HCT116 (cell line): ENCODE results near the gene RPS25. TPM values are rescaled to one million over a fixed set of nuclear protein-coding genes. Genes with fewer than 3 reads are reported as not detected.

Experiments
- ATAC-seq: fragments of 200-7000 bp; cut with Tn5 transposase; 2 replicates; pipeline ENCODE4 v1.9.1; 2020; ENCODE audit warnings: mild to moderate bottlenecking, moderate library complexity
- BruUV-seq: library from RNA; stranded (reverse); fragments of 400-500 nt; replicated peaks from 2 replicates; lab custom pipeline; 2021; lab: Mats Ljungman, UMichigan
- CTCF ChIA-PET: fragments of 300-600 bp; sonication (Branson Sonifier 250); formaldehyde crosslinking; loops from one replicate; lab custom pipeline; 2021; ENCODE audit warnings: antibody characterized with exemption; lab: Charles Lee
- POLR2A ChIA-PET: fragments of 300-600, 350-600 bp; sonication (Branson Sonifier 250); formaldehyde crosslinking; loops from one replicate; lab custom pipeline; 2021; ENCODE audit warnings: antibody characterized with exemption; lab: Charles Lee
- RAD21 ChIA-PET, 2 experiments: fragments of 300-600 bp; sonication (Branson Sonifier 250); formaldehyde crosslinking; loops; one replicate each; lab custom pipeline; 2023; ENCODE audit warnings: low total read pairs in 2 of 2; ENCODE audit not compliant: uncharacterized antibody in 2 of 2, unreplicated experiment in 2 of 2, low non-redundant PET in 1 of 2; lab: Charles Lee
- DNase-seq: peaks from one replicate; pipeline ENCODE4 v3.0.0-alpha.2; 2010; ENCODE audit warnings: low read depth, low spot score
- H2AFZ ChIP-seq: fragments of 200-600 bp; shearing (Covaris generic), sonication (generic); 2 replicates; pipeline ENCODE4 v1.6.1; 2017; ENCODE audit warnings: low read depth, mixed run types, mixed read lengths, antibody characterized with exemption, low read length; ENCODE audit not compliant: poor library complexity, severe bottlenecking
- H3K27ac ChIP-seq: 2 replicates; pipeline ENCODE4 v1.5.1; 2012; ENCODE audit warnings: low read depth, low read length
- H3K27me3 ChIP-seq: fragments of 200-600 bp; sonication (generic); 2 replicates; pipeline ENCODE4 v1.6.1; 2016; ENCODE audit warnings: mixed run types, low read length, mixed read lengths; ENCODE audit not compliant: insufficient read depth
- H3K36me3 ChIP-seq, 2 experiments: fragments of 200-500 bp in 1 of 2; fragments of 200-600 bp in 1 of 2; sonication (Bioruptor generic) in 1 of 2; sonication (generic) in 1 of 2; 2 replicates each; pipeline versions ENCODE4 v1.5.1 to v1.6.1; 2014 to 2016; ENCODE audit warnings: low read length in 2 of 2, inconsistent platforms in 1 of 2, mixed read lengths in 1 of 2, mixed run types in 1 of 2; ENCODE audit not compliant: insufficient read depth in 2 of 2, control insufficient read depth in 1 of 2
- H3K4me1 ChIP-seq, 2 experiments: fragments of 200-600 bp in 1 of 2; sonication (generic) in 1 of 2; 2 replicates each; pipeline versions ENCODE4 v1.5.1 to v1.6.1; 2012 to 2017; ENCODE audit warnings: low read length in 2 of 2, inconsistent platforms in 1 of 2, mild to moderate bottlenecking in 1 of 2, mixed read lengths in 1 of 2, mixed run types in 1 of 2, moderate library complexity in 1 of 2; ENCODE audit not compliant: insufficient read depth in 2 of 2, control insufficient read depth in 1 of 2
- H3K4me2 ChIP-seq: fragments of 200-600 bp; sonication (generic); 2 replicates; pipeline ENCODE4 v1.6.1; 2017; ENCODE audit warnings: mixed run types, low read length, mixed read lengths
- H3K4me3 ChIP-seq, 2 experiments: fragments of 200-600 bp in 1 of 2; sonication (generic) in 1 of 2; replicated peaks in 1 of 2; 2 replicates each; pipeline ENCODE4 v1.5.1; 2011 to 2016; ENCODE audit warnings: low read length in 2 of 2, control low read depth in 1 of 2, low read depth in 1 of 2, mild to moderate bottlenecking in 1 of 2, mixed read lengths in 1 of 2, mixed run types in 1 of 2
- H3K79me2 ChIP-seq: fragments of 200-600 bp; sonication (generic); 2 replicates; pipeline ENCODE4 v1.6.1; 2017; ENCODE audit warnings: mild to moderate bottlenecking, mixed run types, low read length, moderate library complexity, mixed read lengths; ENCODE audit not compliant: insufficient read depth
- H3K9ac ChIP-seq: fragments of 200-600 bp; sonication (generic); 2 replicates; pipeline ENCODE4 v1.6.1; 2016; ENCODE audit warnings: low read length, mixed read lengths
- H3K9me2 ChIP-seq: fragments of 200-600 bp; sonication (generic), shearing (Covaris generic); 2 replicates; pipeline ENCODE4 v1.6.1; 2017; ENCODE audit warnings: mixed run types, mild to moderate bottlenecking, moderate library complexity; ENCODE audit not compliant: insufficient read depth
- H3K9me3 ChIP-seq, 2 experiments: fragments of 200-500 bp in 1 of 2; fragments of 200-600 bp in 1 of 2; sonication (Bioruptor generic) in 1 of 2; sonication (generic) in 1 of 2; 2 replicates each; pipeline ENCODE4 v1.6.1; 2014 to 2017; ENCODE audit warnings: low read length in 2 of 2, mixed read lengths in 2 of 2, inconsistent platforms in 1 of 2, low read depth in 1 of 2, mild to moderate bottlenecking in 1 of 2, mixed run types in 1 of 2, moderate library complexity in 1 of 2; ENCODE audit not compliant: control insufficient read depth in 1 of 2, insufficient read depth in 1 of 2
- H4K20me1 ChIP-seq: fragments of 200-600 bp; sonication (generic), shearing (Covaris generic); 2 replicates; pipeline ENCODE4 v1.6.1; 2017; ENCODE audit warnings: mixed run types, mild to moderate bottlenecking, moderate library complexity; ENCODE audit not compliant: insufficient read depth
- CBX3 ChIP-seq: IDR thresholded peaks from 2 replicates; pipeline ENCODE4 v1.6.1; 2012; ENCODE audit warnings: low read depth
- CEBPB ChIP-seq: IDR thresholded peaks from 2 replicates; pipeline ENCODE4 v1.6.1; 2012; ENCODE audit warnings: low read depth
- EGR1 ChIP-seq: IDR thresholded peaks from 2 replicates; pipeline ENCODE4 v1.6.1; 2012; ENCODE audit warnings: low read depth
- POLR2A ChIP-seq: IDR thresholded peaks from 2 replicates; pipeline ENCODE4 v1.7.0; 2011; ENCODE audit warnings: borderline replicate concordance; ENCODE audit not compliant: insufficient read depth, insufficient read length; ENCODE audit errors: extremely low read depth
- POLR2AphosphoS5 ChIP-seq: IDR thresholded peaks from 2 replicates; pipeline ENCODE4 v1.6.1; 2011; ENCODE audit warnings: mild to moderate bottlenecking, low read depth, low read length, moderate library complexity
- RAD21 ChIP-seq: IDR thresholded peaks from 2 replicates; pipeline ENCODE4 v1.6.1; 2012; ENCODE audit warnings: low read depth, mild to moderate bottlenecking
- SIN3A ChIP-seq: IDR thresholded peaks from 2 replicates; pipeline ENCODE4 v1.6.1; 2012; ENCODE audit warnings: low read depth
- SP1 ChIP-seq: IDR thresholded peaks from 2 replicates; pipeline ENCODE4 v1.6.1; 2012; ENCODE audit warnings: low read depth
- SRF ChIP-seq: IDR thresholded peaks from 2 replicates; pipeline ENCODE4 v1.6.1; 2012; ENCODE audit warnings: low read depth
- TCF7L2 ChIP-seq: IDR thresholded peaks from 2 replicates; pipeline ENCODE4 v1.7.0; 2011; ENCODE audit warnings: borderline replicate concordance, inconsistent platforms; ENCODE audit not compliant: insufficient read depth, insufficient read length; ENCODE audit errors: extremely low read depth
- YY1 ChIP-seq: IDR thresholded peaks from 2 replicates; pipeline ENCODE4 v1.6.1; 2011; ENCODE audit warnings: low read length, low read depth, moderate library complexity, mild to moderate bottlenecking; ENCODE audit not compliant: insufficient replicate concordance; ENCODE audit errors: extremely low read depth
- ZFX ChIP-seq: fragments of 450-650 bp; IDR thresholded peaks from 2 replicates; pipeline ENCODE4 v1.6.1; 2017
- ZNF274 ChIP-seq: fragments of 200-500 bp; sonication (Bioruptor generic); IDR thresholded peaks from 2 replicates; pipeline ENCODE4 v1.6.1; 2014; ENCODE audit warnings: mild to moderate bottlenecking, low read depth, low read length, inconsistent platforms
- intact Hi-C: fragments of 100-400 bp; cut with micrococcal nuclease; formaldehyde crosslinking; loops from 2 replicates; pipeline ENCODE4 v1.10.0; 2022
- total RNA-seq: library from RNA; stranded (reverse); gene quantifications from one replicate; pipeline ENCODE4 v1.2.1, GENCODE V29; 2021; ENCODE audit not compliant: unreplicated experiment
- TF ChIP-seq, protein P1 (sequence below): IDR thresholded peaks from 2 replicates; pipeline ENCODE4 v1.6.1; 2012; ENCODE audit warnings: low read depth
- TF ChIP-seq, protein P2 (sequence below): IDR thresholded peaks from 2 replicates; pipeline ENCODE4 v1.6.1; 2012
- TF ChIP-seq, protein P3 (sequence below): IDR thresholded peaks from 2 replicates; pipeline ENCODE4 v1.6.1; 2011; ENCODE audit warnings: mild to moderate bottlenecking, low read length, moderate library complexity; ENCODE audit not compliant: insufficient replicate concordance; ENCODE audit errors: extremely low read depth

RPS25 gene
- total RNA-seq, 1 experiment from 2014 or later: 1,404 TPM

DNA sequence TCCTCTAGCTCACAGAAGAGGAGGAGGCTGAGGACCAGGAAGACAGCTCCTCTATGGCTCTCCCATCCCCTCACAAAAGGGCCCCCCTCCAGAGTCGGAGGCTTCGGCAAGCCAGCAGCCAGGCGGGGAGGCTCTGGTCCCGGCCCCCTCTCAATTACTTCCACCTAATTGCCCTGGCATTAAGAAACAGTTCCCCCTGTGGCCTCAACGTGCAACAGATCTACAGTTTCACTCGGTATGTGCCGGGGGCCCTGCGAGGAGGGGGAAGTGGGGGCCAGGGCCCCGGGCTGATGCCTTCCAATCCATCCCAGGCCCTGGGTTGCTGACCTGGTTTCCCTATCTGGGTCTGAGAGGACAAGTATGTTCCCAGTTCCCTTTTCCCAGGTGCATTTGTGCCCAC is 38.7 kb downstream of the RPS25 start:
- intact Hi-C loops: no loop called here
- ChIA-PET POLR2A (no interaction called here), CTCF (no interaction called here)

More for the DNA sequence above, 38.7 kb downstream of the RPS25 start:
- no TSS peak for BruUV-seq
- Histone ChIP-seq H3K9me2 (no peaks in the 10 kb centered on the region), H2AFZ (no peak overlapping the region), H3K4me2 (no peak overlapping the region), H3K4me1 (no peaks in the 10 kb centered on the region), H3K36me3 (no peaks in the 10 kb centered on the region), H3K79me2 (no peaks in the 10 kb centered on the region), H4K20me1 (no peaks in the 10 kb centered on the region), H3K27ac (no peak overlapping the region)
- RAD21 ChIA-PET: no interaction called here
- no peak for TF ChIP-seq POLR2A
- no peak for TF ChIP-seq POLR2AphosphoS5
- TF ChIP-seq, protein P1, sequence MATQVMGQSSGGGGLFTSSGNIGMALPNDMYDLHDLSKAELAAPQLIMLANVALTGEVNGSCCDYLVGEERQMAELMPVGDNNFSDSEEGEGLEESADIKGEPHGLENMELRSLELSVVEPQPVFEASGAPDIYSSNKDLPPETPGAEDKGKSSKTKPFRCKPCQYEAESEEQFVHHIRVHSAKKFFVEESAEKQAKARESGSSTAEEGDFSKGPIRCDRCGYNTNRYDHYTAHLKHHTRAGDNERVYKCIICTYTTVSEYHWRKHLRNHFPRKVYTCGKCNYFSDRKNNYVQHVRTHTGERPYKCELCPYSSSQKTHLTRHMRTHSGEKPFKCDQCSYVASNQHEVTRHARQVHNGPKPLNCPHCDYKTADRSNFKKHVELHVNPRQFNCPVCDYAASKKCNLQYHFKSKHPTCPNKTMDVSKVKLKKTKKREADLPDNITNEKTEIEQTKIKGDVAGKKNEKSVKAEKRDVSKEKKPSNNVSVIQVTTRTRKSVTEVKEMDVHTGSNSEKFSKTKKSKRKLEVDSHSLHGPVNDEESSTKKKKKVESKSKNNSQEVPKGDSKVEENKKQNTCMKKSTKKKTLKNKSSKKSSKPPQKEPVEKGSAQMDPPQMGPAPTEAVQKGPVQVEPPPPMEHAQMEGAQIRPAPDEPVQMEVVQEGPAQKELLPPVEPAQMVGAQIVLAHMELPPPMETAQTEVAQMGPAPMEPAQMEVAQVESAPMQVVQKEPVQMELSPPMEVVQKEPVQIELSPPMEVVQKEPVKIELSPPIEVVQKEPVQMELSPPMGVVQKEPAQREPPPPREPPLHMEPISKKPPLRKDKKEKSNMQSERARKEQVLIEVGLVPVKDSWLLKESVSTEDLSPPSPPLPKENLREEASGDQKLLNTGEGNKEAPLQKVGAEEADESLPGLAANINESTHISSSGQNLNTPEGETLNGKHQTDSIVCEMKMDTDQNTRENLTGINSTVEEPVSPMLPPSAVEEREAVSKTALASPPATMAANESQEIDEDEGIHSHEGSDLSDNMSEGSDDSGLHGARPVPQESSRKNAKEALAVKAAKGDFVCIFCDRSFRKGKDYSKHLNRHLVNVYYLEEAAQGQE: no peak
- no peak for TF ChIP-seq SRF
- TF ChIP-seq ZFX: no peak
- TF ChIP-seq SP1: no peak
- TF ChIP-seq CEBPB: no peak
- no peak for TF ChIP-seq RAD21
- TF ChIP-seq SIN3A: no peak
- no peak for TF ChIP-seq CBX3
- TF ChIP-seq, protein P2, sequence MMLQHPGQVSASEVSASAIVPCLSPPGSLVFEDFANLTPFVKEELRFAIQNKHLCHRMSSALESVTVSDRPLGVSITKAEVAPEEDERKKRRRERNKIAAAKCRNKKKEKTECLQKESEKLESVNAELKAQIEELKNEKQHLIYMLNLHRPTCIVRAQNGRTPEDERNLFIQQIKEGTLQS: no peak
- TF ChIP-seq ZNF274: no peak
- TF ChIP-seq YY1: no peak
- no peak for TF ChIP-seq EGR1
- no peak for TF ChIP-seq TCF7L2
- TF ChIP-seq, protein P3, sequence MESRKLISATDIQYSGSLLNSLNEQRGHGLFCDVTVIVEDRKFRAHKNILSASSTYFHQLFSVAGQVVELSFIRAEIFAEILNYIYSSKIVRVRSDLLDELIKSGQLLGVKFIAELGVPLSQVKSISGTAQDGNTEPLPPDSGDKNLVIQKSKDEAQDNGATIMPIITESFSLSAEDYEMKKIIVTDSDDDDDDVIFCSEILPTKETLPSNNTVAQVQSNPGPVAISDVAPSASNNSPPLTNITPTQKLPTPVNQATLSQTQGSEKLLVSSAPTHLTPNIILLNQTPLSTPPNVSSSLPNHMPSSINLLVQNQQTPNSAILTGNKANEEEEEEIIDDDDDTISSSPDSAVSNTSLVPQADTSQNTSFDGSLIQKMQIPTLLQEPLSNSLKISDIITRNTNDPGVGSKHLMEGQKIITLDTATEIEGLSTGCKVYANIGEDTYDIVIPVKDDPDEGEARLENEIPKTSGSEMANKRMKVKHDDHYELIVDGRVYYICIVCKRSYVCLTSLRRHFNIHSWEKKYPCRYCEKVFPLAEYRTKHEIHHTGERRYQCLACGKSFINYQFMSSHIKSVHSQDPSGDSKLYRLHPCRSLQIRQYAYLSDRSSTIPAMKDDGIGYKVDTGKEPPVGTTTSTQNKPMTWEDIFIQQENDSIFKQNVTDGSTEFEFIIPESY: no peak
- TF ChIP-seq, all 23 proteins: peak for 0
- Histone ChIP-seq H3K4me3 (no peak overlapping the region), H3K27me3 (no peaks in the 10 kb centered on the region), H3K9me3 (no peaks in the 10 kb centered on the region), H3K9ac (no peak overlapping the region)
- DNase-seq: no peak
- ATAC-seq: peak; percentile 34; the same call in 1 of the 2 replicates
